Medulla oblongata (tissue), 1 donor: ENCODE data around the gene FARS2.

Source experiments
- DNase-seq: peaks from one replicate; pipeline ENCODE4 v3.0.0-alpha.2; 2015; ENCODE audit errors: extremely low spot score

The FARS2 gene

DNA sequence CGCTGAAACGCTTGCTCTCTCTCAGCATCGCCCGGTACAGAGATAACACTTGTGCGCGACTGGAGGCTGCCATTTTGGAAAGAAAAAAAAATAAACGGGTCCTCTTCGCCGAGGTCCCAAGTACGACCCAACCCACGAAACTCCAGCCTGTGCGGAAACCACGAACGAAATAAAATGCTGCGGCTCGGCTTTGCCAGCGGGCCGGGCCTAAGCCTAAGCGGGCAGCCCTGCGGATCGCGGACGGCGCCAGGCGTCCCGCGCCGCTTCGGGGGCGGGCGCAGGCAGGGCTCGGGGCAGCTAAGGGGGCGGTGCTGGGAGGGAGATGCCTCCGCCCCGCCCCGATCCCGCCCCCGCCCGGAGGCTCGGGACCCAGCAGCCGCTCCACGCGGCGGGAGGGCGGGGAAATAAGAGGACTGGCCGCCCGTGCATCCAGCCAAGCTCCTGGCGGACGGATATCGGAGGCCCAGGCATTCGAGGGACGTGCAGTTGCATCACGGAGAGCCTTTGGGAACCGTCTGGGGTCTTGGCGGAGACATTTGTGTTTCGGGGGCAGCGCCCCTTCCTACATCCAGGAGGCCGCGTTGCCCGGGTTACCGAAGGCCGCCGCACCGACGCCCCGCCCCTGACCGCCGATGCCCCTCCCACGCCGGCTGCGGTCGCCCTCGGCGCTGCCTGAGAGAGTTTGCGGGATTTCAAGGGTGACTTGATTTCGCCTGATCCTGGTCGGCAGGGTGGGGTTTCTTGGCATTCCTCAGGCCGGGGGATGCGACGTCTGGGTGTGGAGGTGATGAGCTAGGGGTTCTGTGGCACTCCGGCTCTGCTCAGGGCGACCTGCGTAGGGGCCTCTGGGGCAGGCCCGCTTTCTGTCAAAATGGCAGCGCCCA is at the start of gene FARS2, which contains the start of gene LYRM4:
TSS of gene FARS2 (plus strand) at position 853 of the 884 bp plus-strand sequence.
TSS of gene LYRM4 (minus strand) at position 290 of the 884 bp plus-strand sequence. CDS start at position 73, 217 bp downstream.
- DNase-seq: peak; percentile 95

DNA sequence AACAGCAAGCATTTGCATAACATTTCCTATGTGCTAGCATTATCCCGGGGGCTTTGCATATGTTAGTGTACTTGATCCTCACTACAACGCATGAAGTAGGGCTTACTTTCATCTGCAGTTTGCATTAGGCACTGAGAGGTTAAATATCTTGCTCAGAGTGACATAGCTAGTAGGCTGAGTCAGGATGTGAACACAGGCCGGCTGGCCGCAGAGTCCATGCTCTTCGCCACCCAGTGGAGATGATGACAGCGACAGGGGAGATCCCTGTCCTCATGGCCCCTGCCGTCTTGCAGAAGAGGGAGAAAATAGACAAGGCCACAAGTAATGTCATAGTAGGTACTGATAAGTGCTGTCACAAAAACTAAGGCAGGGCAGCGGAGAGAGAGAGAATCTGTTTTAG is 47.5 kb upstream of the FARS2 start:
- DNase-seq: no peak

DNA sequence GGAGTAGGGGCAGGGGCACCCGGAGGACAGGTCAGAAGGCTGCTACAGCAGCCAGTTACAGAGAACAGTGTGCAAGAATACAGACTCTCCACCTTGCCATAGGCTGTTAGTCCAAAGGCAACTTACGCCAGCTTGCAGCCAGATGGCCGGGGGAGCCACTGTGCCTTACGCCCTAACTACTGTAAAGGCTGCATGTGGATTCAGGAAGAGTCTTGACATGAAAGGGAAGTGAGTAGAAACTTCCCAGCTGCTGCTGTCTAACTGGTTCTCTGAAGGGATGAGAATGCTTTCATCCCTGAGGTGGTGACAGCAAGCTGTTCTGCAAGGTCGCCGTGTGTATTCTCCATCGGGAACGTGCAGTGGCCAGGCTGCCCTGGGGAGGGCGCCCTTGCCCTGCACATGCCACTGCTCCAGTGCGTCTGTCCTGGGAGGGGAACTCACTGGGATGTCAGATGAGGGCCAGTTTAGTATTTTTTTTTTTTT is 46.7 kb upstream of the FARS2 start:
- DNase-seq: peak; percentile 67

DNA sequence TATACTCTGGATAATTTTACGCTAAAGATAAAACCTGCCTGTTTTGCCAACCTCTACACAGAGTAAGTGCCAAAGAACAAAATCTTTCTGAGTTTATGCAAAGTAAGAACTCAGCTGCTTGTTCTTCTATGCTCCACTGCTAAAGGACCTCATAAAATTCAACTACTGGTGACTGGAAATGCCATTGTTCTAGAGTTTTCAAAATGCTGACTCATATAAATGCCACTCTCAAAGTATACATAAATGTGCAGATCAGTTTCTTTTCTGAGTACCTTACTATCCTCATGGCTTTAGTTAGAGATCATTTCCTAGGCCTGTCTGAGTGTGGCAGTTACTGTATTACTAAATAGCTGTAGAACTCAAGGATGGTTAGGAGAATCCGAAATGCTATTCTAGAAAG is 46.2 kb upstream of the FARS2 start:
- DNase-seq: no peak

DNA sequence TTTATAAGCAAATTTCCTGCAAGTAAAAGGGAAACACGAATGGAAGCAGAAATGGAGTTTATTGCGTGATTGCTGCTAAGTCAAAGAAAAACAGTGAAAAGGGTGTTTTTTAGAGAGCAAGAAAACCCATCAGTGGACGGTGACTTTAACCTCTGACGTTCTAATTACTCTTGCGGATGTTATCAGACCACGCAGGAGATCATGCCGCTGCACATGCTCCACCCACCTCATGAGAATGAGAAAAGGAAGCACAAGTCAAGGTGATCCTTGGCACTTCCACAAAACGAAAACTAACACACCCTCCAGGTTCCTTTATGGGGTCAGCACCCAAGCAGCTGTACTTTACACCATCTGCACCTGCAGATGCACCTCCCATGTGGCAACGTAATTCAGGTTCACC is 45.5 kb upstream of the FARS2 start:
- DNase-seq: no peak

DNA sequence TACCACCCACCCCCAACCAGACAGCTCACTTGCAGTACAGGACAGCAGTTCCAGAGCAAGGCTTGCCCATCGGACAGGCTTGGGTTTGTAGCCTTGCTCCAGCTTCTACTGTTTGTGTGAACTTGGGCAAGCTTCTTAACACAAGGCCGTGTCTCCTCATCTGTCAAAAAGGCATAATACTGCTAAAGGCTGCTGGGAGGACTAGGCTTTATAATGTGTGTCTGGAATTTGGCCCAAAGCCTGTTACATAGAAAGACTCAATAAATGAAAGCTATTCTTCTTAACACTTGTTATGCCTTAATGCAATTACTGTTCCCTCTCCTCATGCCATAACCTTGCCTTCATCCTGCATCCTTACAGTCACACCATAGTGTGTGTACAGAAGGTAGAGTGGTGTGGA is 44.0 kb upstream of the FARS2 start:
- no peak for DNase-seq

DNA sequence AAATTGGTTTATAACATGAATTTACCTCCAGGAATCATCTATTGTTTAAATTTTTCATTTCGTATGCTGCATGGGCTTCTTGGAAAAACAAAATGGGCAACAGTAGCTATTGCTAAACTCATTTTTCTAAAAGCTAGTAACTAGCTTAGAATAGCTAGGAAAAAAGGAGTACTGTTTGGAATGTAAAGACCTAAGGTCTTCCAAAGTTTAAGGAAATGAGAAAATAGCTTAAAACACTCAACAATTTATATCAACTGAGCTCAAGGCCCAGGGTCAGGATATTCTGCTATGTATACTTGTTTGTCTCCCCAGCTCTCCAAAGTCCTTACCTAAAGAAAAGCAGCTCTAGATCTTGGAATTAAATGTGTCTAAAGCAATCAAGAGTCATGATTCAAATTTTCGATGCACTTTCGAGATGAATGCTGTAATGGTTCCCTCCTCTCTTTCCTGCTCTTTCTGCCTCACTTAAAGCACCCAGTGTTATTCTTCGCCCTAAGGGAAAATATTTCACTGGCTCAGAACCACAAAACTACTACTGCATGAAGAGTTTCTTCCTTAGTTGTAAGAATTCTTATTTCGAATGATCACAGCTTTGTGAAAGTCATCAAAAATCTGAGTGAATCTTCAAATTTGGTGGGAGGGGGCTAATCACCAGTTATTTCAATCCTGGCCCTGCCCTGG is 42.2 kb upstream of the FARS2 start:
- no peak for DNase-seq

DNA sequence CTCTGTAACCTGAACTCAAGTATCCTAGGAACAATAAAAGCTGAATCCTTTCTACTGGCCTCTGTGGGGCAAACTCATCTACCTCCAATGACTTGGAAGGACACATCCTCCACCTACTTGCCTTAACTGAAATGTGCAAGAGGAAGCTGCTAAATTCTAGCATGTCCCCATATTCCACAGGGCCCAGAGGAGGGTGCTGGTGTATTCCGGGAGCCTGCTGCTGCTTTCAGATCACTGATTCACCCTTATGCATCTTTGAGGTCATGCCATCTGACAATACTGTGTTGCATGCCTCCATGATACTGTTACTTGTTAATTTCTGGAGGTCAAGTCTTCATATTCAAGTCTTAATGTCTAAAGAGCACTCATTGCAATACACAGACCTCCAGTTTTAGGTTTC is 40.9 kb upstream of the FARS2 start:
- DNase-seq: no peak

DNA sequence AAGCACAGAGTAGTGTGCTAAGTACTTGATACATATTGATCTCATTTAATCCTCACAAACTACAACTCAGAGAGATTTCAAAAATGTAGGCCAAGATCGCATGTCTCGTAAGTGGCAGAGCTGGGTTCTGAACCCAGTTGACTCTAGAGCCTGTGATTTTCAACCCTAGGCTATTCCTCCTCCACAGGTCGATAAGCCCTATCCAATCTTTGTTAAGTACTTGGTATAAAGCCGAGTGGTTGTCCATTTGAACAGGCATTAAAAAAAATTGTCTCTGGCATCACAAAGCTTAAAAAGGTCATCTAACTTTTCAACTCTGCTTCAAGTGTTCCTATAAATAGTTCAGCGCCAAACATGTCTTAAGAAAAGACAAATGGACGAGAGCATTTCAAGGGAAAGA is 38.0 kb upstream of the FARS2 start:
- no peak for DNase-seq

DNA sequence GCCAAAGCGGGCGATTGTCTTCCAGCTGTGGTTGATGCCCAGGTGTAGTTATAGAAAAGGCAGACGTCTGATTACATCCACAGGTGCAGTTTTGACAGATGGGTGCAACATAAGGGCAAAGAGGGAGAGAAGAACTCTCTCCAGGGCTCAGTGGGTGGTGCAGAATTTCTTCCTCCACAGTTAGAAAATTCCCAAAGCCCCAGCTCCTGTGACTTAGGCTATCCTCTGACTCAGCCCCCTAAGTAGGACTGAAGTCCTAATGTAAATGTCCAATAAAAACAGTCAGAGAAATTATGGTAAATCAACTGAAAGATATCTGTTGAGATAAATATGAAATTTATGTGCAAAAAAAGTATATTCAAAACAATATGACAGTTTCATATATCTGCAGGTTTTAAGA is 32.0 kb upstream of the FARS2 start:
- no peak for DNase-seq

DNA sequence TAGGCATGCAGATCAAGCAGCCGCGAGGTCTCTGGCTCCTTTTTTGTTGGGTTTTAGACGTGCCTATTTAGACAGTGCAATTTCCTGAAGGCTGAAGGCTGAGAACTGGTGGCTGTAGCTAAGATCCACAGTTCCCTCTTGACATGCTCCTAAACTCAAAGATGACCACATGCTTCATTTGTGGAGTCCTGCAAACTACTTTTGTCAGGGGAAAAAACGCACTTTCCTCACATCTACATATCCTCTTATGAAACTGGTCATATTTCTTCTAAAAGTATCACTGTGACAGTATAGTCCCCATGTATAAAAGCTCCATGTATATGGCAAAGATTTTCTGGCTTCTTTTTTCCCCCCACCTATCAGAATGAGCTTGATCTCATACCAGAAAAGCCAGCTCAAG is 31.2 kb upstream of the FARS2 start:
- DNase-seq: no peak

DNA sequence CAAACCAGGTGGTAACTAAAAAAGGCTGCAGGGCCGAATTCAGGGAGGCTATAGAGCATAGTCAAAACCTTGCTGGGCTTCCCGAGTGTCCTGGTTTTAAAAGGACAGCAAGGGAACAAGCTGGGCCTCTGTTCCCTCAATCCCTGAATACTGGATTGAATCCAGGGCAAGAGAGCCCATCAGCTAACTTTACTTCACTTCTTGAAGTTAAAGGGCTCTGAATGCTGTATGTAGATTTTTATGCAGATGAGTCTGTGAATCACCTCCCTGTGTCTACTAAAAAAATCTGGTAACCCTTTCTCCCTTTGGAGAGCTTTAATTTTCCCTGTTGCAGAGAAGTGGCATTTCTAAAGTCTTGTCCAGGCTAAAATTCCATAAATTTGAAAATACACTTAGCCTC is 30.0 kb upstream of the FARS2 start:
- DNase-seq: peak; percentile 32

DNA sequence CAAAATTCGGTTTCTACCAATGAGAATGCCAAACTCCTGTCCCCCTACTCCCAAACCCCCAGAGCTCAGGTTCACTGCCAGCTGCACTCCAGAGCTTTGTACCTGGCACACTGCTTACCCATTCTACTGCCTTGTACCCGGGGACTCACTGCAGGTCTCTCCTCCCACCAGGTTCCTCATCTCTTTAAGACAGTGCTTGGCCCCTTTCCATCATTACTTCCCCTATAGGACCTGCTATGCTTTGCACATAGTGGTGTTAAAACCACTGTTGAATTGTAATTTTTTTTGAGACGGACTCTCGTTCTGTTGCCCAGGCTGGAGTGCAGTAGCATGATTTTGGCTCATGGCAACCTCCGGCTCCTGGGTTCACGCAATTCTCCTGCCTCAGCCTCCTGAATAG is 26.4 kb upstream of the FARS2 start:
- peak; percentile 60 for DNase-seq

DNA sequence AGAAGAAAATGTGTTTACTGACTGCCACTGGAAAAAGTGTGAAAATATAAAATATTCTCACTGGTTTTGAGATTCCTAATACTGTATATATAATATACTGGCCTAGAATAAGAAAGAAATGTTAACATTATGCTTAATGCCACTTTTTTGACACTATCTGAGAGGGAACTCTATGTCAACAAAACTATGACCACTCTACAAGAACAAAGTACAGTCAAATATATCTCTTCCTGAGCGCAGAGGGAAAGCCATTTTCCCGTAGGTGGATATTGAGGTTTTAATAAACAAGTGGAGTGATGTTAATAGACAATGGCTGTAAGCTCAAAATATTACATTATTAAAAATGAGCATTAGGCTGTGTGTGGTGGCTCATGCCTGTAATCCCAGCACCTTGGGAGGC is 25.5 kb upstream of the FARS2 start:
- no peak for DNase-seq

DNA sequence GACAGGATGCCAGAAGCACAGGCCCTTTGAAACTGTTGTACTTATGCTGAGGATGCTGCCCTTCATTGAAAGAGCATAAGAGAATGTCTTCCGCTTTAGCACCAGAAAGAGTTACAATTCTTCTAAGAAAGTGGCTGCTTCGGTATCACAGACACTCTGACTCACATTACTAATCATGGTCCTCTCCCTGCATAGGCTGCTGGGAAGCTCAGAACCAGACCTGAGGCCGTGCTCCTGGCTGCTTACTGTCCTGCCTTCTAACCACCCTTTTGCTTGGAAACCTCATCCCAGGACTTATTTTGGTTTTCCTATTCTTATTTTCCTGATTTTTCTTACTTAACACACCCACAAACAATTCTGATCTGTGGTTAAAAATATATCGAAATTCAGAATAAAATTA is 23.5 kb upstream of the FARS2 start:
- DNase-seq: no peak

DNA sequence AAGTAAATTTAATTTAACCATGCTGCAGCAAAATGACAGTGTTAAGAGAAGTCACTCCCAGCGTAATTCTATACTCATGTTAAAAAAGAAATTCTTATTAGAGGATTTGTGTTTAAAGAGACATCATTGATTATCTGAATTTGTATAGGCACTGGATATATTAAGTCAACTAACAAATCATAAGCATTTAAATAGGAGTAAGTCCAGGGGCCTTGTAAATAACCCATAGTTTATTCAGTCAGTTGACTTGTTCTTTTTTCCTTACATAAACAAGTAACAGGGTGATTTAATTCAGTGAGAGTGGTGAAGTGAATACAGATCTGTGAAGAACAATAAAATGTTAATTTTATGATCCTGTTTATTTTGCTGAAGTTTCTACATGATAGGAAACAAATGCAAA is 23.0 kb upstream of the FARS2 start:
- DNase-seq: no peak

DNA sequence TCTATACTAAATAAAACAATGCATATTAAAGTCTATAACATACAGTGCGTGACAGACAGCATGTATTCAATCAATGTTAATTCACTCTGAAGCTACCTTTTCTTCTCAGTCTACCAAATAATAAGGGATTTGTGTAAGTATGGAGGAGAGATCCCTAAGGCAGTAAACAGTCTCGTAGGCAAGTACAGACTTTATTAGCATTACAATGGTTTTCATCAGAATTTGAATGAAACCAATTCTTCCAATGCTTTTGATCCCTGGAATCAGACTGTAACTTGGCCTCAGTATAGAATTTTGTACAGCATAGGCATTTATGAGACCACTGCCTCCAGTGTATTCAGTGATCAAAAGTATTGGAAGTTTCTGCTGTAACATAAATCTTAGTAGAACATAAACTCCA is 20.1 kb upstream of the FARS2 start:
- no peak for DNase-seq

DNA sequence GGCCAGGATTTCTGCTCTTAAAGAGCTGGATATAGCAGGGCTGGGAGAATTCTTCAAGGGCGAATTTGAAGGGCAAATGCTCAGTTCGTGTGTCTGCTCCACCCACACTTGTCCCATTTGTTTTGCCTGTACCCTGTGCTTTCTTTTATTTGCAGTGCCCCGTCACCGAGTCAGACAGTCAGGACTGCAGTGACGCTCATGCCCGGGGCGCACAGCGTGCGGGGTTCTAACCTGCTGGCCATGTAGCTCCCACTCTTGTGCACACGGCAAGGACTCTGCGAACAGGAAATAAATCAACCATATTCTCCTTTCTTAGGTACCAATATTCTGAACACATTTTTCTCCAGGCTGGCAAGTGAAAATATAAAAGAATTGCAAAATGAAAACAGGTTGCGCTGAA is 18.2 kb upstream of the FARS2 start:
- DNase-seq: no peak

DNA sequence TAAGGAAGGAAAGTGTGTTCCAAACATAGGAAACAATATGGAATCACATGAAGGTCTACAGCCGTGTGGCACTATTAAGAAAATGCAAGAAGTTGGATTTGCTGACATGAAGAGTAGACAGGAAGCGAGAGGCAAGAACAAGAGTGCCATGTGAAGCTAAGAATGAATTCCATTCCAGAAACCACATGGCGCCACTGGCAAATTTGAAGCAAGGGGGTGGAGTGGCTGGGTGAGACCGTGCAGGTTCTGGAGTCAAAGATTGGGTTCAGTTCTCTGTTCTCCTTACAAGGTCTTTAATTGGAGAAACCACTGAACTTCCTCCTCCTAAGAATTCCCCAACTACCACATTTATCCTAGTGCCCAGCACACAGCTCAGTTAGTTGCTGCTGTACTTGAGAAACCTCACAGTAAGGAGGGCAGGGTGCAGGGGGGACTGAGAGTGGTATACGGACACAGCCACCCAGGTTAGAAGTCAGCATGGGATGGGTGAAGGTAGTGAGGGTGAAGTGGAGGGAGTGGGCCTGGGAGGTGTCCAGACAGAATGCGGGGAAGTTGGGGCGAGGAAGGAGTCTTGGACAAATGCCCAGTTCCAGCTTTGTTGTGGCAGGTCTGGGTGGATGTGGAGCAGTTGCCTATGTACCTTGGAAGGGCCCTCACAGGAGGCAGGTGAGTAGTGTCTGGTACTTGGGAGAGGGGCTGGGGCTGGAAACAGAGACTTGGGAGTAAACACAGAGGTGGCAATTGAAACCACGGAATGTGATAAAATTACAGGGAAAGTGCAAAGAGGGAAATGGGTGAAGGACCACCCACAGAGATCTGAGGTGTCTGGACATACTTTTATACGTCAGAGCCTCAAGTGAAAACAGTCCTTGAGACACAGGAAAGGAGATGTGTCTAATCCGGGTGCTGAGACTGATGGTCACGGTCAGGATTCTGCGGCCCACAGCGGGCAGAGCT is 14.9 kb upstream of the FARS2 start:
- DNase-seq: no peak

DNA sequence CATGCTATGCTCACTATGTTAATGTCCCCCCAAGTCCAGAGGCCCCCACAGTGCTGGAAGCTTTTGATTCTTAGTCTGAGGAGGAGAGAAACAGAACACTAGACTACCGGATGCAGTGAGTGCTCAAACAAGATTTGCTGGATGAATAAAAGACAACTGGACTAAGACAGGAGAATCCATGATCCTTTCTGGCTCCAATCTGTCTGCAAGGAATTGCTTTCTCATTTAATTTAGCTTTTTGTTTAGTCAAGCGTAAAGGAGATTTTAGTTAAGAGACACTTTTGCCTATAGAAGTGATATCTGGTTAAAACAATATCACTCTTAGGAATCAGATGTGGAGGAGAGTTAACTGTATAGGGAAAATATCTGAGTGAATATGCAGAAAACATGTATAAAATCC is 14.1 kb upstream of the FARS2 start:
- DNase-seq: no peak

DNA sequence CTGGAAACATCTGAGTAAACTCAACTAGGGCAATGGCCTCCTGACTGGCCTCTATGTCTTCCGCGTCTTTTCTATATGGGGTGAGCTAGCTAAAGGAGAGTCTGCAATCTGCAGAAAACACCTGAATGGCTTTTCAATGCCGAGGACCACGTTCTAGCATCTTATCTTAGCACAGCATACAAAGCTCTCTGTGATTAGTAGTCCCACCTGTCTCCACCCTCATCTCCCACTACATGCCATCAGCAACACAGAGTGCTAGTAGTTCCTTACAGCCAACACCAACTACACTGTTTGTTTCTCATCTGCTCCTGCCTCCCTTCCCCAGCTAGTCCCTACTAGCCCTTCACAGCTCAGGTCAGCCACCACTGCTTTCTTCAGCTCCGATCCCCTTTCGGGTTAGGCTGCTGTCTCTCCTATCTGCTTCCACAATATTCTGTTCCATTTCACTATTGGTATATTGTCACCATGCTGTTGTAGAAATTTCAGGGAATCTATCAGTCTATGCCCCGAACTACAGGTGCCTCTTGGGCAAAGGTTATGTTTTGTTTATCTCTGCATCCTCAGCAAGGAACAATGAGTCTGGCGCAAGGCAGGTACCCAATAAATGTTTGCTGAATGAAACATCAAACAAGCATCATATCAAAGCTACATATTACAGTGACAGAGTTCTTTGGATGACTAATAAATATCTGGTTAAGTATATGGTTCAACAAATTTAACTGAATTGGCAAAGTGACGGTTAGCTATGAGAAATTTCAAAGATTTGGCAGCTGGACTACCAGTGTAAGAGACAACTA is 12.8 kb upstream of the FARS2 start:
- no peak for DNase-seq
